Fibroblast of lung (primary cell): ENCODE results near the gene NOL4L.

Source experiments
- EZH2 ChIP-seq: IDR thresholded peaks from 2 replicates; pipeline ENCODE4 v1.5.1; 2012; ENCODE audit warnings: low read length, control low read depth, mild to moderate bottlenecking; ENCODE audit errors: missing control alignments
- TF ChIP-seq, protein P1 (sequence below), 2 donors: IDR thresholded peaks in 1 of 2; conservative IDR thresholded peaks in 1 of 2; 1 replicate in 1 of 2; 2 replicates in 1 of 2; pipeline ENCODE4 v1.5.1; 2011 to 2012; ENCODE audit warnings: low read length in 2 of 2, control low read depth in 1 of 2, inconsistent platforms in 1 of 2, low read depth in 1 of 2, mild to moderate bottlenecking in 1 of 2

DNA sequence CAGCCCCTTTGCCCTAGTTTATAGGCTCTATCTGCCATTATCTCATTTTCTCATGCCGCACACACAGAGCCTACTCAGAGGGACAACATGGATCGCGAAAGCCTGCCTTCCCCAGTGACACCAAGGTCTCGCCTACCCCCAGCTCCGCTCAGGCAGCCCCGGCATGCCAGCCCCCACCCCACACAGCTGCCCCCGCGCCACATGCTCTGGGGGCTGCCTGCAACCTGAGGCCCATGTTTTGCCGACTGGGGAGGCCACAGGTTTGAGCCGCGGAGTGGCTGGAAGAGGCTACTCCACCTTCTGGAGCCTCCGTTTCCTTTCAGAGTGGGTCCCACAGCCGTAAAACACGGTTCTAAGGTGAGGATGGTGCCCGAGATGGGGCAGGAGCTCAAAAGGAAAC is 124.9 kb downstream of the NOL4L start:
- no peak for TF ChIP-seq EZH2
- TF ChIP-seq, protein P1, sequence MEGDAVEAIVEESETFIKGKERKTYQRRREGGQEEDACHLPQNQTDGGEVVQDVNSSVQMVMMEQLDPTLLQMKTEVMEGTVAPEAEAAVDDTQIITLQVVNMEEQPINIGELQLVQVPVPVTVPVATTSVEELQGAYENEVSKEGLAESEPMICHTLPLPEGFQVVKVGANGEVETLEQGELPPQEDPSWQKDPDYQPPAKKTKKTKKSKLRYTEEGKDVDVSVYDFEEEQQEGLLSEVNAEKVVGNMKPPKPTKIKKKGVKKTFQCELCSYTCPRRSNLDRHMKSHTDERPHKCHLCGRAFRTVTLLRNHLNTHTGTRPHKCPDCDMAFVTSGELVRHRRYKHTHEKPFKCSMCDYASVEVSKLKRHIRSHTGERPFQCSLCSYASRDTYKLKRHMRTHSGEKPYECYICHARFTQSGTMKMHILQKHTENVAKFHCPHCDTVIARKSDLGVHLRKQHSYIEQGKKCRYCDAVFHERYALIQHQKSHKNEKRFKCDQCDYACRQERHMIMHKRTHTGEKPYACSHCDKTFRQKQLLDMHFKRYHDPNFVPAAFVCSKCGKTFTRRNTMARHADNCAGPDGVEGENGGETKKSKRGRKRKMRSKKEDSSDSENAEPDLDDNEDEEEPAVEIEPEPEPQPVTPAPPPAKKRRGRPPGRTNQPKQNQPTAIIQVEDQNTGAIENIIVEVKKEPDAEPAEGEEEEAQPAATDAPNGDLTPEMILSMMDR (conservative IDR thresholded peaks at IDR 0.05 in 1 of 2, IDR thresholded peaks at IDR 0.05 in 1 of 2; ENCODE audit: low read depth in 1 of 2, low read length in 2 of 2), result no peak
